Brain microvascular endothelial cell (primary cell): Measurements from ENCODE around the gene PTPRN2.
"Not testable (repeated sequence)": the region's sequence is repeated elsewhere in the genome, so short reads cannot be mapped to it uniquely, and the experiment has no call there.

Experiments
- DNase-seq: peaks from one replicate; pipeline ENCODE4 v3.0.0-alpha.2; 2020
- H3K27ac ChIP-seq: fragments of 250-450 bp; sonication (Bioruptor Pico); 2 replicates; pipeline ENCODE4 v1.5.1; 2020; ENCODE audit warnings: mild to moderate bottlenecking, moderate library complexity
- H3K27me3 ChIP-seq: fragments of 250-450 bp; sonication (Bioruptor Pico); replicated peaks from 2 replicates; pipeline ENCODE4 v1.5.1; 2020; ENCODE audit warnings: mild to moderate bottlenecking
- H3K36me3 ChIP-seq: fragments of 250-450 bp; sonication (Bioruptor Pico); replicated peaks from 2 replicates; pipeline ENCODE4 v1.5.1; 2020; ENCODE audit warnings: mild to moderate bottlenecking
- H3K4me3 ChIP-seq: 2 replicates; pipeline ENCODE4 v1.5.1; 2011; ENCODE audit warnings: low read depth, mild to moderate bottlenecking, control low read depth, low read length, moderate library complexity
- CTCF ChIP-seq: IDR thresholded peaks from 2 replicates; pipeline ENCODE4 v1.5.1; 2011; ENCODE audit warnings: low read depth, mild to moderate bottlenecking, moderate library complexity, low read length, control low read depth, inconsistent platforms; ENCODE audit errors: missing control alignments
- in situ Hi-C: cut with HindIII; loops from 2 replicates; pipeline ENCODE4 v1.10.0; 2017; ENCODE audit warnings: low sequenced_read_pairs, low pct_ligation_motif_present

PTPRN2 gene

GRCh38 chr7:157904866-157905570 is 682.6 kb downstream of the PTPRN2 start:
- no peak for TF ChIP-seq CTCF
- Histone ChIP-seq H3K4me3 (no peak overlapping the region), H3K36me3 (no peaks in the 10 kb centered on the region), H3K27ac (no peak overlapping the region), H3K27me3 (no peaks in the 10 kb centered on the region)
- in situ Hi-C loops, result no loop called here
- no peak for DNase-seq

DNA sequence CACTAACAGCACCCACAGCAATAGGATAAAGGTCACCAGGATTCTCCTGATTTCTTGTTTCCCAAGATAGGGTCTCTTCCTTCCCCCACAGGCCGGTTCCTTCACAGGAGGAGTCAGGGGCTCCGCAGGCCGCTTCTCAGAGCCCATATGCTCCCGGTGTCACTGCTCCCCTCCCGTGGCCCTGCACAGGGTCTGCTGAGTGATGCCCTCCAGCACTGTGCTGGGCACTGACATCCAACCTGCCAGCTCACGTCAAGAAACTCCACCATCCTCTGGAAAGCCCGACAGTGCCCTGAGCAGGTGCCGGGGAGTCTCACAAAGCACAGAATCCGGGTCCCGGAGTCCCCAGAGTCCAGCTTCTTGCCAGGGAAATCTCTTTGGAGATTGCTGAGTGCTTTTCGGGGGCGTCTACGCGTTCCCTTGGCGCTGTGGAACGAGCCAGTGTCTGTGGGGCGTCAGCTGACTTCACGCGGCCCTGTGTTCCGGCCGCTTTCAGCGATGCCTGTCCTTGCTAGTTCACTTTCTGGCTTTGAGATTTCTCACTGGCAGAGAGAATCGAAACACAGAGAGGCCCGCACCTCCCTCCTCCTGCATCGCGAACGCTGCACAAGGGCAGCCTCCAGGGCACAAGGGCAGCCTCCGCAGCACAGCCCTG is 683.3 kb downstream of the PTPRN2 start:
- no peaks in the 10 kb centered on the region for H3K27me3 ChIP-seq
- no peak overlapping the region for H3K4me3 ChIP-seq
- no peak for TF ChIP-seq CTCF
- in situ Hi-C loops, result no loop called here
- no peaks in the 10 kb centered on the region for H3K36me3 ChIP-seq
- DNase-seq, result no peak
- no peak overlapping the region for H3K27ac ChIP-seq

- TF ChIP-seq CTCF, result no peak
- in situ Hi-C loops, result no loop called here
Observed at GRCh38 chr7:157903710-157904109, 683.9 kb downstream of the PTPRN2 start.

GRCh38 chr7:157903296-157903695 is 684.3 kb downstream of the PTPRN2 start:
- Histone ChIP-seq H3K36me3 (no peaks in the 10 kb centered on the region), H3K27me3 (no peaks in the 10 kb centered on the region), H3K27ac (no peak overlapping the region), H3K4me3 (no peak overlapping the region)
- no peak for DNase-seq
- in situ Hi-C loops, result no loop called here
- TF ChIP-seq CTCF, result no peak

More at GRCh38 chr7:157903710-157904109, 683.9 kb downstream of the PTPRN2 start:
- Histone ChIP-seq H3K4me3 (no peak overlapping the region), H3K27ac (no peak overlapping the region), H3K27me3 (no peaks in the 10 kb centered on the region), H3K36me3 (no peaks in the 10 kb centered on the region)
- DNase-seq, result no peak

DNA sequence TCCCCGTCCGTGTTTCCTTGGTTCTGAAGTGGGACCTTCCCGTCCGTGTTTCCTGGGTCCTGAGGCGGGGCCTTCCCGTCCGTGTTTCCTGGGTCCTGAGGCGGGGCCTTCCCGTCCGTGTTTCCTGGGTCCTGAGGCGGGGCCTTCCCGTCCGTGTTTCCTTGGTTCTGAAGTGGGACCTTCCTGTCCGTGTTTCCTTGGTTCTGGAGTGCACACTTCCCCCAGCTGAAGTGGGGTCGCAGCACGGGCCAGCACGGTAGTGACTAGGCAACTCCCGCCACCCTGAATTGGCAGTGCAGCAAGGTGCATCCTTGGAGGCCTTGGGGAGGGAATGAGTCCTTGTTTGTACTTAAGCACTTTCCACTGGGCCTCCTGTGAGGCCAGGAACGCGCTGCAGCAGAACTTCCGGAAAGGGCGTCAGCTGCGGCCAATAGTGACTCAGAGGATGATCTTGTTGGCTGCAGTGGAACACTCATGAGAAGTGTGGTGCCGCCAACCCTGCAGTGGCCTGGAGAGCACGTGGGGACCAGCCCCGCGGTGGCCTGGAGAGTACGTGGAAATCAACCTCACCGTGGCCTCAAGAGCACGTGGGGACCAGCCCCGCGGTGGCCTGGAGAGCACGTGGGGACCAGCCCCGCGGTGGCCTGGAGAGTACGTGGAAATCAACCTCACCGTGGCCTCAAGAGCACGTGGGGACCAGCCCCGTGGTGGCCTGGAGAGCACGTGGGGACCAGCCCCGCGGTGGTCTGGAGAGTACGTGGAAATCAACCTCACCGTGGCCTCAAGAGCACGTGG is 685.6 kb downstream of the PTPRN2 start:
- H3K36me3 ChIP-seq, in situ Hi-C loops, DNase-seq, H3K27me3 ChIP-seq, H3K4me3 ChIP-seq, H3K27ac ChIP-seq: not testable (repeated sequence)

DNA sequence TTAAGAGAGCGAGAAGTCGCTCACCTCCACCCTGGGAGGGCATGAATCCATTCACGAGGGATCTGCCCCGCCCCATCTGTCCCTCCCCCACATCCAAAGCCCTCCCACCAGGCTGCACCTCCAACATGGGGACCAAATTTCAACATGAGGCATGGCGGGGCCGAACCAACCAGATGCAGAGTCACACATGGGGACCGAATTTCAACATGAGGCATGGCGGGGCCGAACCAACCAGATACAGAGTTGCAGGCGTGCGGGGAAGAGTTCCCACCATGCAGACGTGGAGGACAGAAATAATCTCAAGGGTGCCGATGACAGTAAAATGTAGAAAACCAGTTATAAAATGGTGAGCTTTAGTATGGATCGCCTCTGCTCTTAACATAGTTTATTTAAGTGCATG is 686.5 kb downstream of the PTPRN2 start:
- Histone ChIP-seq H3K27me3 (no peaks in the 10 kb centered on the region), H3K4me3 (no peak overlapping the region), H3K27ac (no peak overlapping the region), H3K36me3 (no peaks in the 10 kb centered on the region)
- no peak for TF ChIP-seq CTCF
- in situ Hi-C loops, result no loop called here
- no peak for DNase-seq
